Esophagus muscularis mucosa (tissue), 3 donors: ENCODE results near the gene VAMP5.

ENCODE experiments used
- POLR2A ChIP-seq: fragments of 450-650 bp; IDR thresholded peaks from one replicate; pipeline ENCODE4 v1.6.1; 2017; ENCODE audit warnings: antibody characterized with exemption, moderate library complexity, mild to moderate bottlenecking, low read depth
- TF ChIP-seq, protein P1 (sequence below), 3 experiments: fragments of 200-600 bp in 2 of 3; fragments of 450-650 bp in 1 of 3; sonication (generic) in 2 of 3; IDR thresholded peaks; one replicate each; pipeline ENCODE4 v1.5.1; 2017 to 2019; ENCODE audit warnings: antibody characterized with exemption in 3 of 3, mild to moderate bottlenecking in 2 of 3, moderate library complexity in 1 of 3

DNA sequence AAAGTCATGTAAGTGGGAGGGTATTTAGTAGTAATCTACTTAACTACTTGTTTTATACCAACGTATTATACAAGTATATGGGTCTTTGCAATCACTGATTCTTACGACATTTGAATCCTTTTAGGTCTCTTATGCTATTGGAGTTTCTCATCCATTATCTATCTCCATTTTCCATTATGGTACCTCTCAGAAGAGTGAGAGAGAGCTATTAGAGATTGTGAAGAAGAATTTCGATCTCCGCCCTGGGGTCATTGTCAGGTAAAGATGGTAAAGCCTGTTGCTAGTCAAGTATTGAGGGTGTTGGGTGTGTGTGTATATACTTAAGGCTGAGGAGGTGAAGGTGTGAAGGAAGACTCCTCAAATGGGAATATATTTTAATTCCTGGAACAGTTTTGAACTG is 41.5 kb upstream of the VAMP5 start:
- TF ChIP-seq, protein P1, sequence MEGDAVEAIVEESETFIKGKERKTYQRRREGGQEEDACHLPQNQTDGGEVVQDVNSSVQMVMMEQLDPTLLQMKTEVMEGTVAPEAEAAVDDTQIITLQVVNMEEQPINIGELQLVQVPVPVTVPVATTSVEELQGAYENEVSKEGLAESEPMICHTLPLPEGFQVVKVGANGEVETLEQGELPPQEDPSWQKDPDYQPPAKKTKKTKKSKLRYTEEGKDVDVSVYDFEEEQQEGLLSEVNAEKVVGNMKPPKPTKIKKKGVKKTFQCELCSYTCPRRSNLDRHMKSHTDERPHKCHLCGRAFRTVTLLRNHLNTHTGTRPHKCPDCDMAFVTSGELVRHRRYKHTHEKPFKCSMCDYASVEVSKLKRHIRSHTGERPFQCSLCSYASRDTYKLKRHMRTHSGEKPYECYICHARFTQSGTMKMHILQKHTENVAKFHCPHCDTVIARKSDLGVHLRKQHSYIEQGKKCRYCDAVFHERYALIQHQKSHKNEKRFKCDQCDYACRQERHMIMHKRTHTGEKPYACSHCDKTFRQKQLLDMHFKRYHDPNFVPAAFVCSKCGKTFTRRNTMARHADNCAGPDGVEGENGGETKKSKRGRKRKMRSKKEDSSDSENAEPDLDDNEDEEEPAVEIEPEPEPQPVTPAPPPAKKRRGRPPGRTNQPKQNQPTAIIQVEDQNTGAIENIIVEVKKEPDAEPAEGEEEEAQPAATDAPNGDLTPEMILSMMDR (IDR thresholded peaks at IDR 0.05) = no peak
- no peak for TF ChIP-seq POLR2A
